ENCODE results near the gene MAPKAPK2. TPM values are rescaled to one million over a fixed set of nuclear protein-coding genes. Genes with fewer than 3 reads are reported as not detected.

The MAPKAPK2 gene
- total and polyA plus RNA-seq, 2 of the 13 experiments (the other 11 are each of a cell fraction or from before 2014, with no cell fraction given), result 16.6 to 34.0 TPM

DNA sequence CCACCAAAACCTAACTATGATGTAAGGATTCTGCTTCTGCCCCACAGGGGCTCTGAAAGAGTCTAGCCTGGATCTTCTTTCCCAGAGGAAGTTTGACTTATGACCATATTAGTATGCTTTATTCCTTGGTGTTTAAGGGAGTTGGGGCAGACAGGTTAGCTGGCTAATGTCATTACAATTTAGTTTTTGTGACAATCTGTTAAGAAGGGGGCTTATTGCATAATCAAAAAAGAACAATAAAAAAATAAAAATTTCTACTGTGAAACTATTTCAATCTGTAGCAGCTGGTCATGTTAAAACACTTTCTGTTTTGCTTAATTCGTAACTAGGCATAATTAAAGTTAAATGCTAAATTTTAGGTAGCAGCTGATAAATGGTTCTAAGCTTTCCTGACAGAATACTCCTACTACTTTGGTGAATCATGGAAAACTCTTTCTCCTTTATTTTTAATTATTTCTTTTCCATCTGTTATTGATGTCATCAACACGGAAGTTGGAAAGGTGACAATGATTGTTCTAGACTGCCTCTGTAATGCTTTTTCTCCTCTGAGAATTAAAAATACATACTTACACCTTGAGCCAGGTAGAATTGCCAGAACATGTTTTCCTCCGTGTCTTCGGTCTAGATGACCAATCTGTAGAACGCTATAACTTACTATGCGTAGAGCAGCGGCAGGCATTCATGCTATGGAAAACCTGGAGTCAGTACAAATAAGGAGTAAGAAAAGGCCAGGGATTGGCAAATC is 30.8 kb upstream of the MAPKAPK2 start:
- H3K4me2 ChIP-seq (ENCODE audit: low read depth, low read length), result no peak overlapping the region
- no peak overlapping the region for H3K4me3 ChIP-seq (replicated peaks in 1 of 3; ENCODE audit: insufficient read depth in 1 of 3, low read depth in 2 of 3, low read length in 3 of 3)
- no peak for DNase-seq (ENCODE audit: low spot score)
- in situ Hi-C loops (cut with HindIII; ENCODE audit: extremely low pct_ligation_motif_present, low pct_unique_long_range_greater_than_20kb) (no loop called here), intact Hi-C loops (cut with micrococcal nuclease; ENCODE audit: unreplicated experiment) (no loop called here)
- POLR2A ChIA-PET, result no interaction called here
- no peak overlapping the region for H2AFZ ChIP-seq (ENCODE audit: low read length)
- no peak overlapping the region for H3K27ac ChIP-seq (ENCODE audit: extremely low read length, insufficient read depth, low read length)
- no peak overlapping the region for H3K9ac ChIP-seq (ENCODE audit: insufficient read depth, low read depth, low read length)
- TF ChIP-seq, protein P1, sequence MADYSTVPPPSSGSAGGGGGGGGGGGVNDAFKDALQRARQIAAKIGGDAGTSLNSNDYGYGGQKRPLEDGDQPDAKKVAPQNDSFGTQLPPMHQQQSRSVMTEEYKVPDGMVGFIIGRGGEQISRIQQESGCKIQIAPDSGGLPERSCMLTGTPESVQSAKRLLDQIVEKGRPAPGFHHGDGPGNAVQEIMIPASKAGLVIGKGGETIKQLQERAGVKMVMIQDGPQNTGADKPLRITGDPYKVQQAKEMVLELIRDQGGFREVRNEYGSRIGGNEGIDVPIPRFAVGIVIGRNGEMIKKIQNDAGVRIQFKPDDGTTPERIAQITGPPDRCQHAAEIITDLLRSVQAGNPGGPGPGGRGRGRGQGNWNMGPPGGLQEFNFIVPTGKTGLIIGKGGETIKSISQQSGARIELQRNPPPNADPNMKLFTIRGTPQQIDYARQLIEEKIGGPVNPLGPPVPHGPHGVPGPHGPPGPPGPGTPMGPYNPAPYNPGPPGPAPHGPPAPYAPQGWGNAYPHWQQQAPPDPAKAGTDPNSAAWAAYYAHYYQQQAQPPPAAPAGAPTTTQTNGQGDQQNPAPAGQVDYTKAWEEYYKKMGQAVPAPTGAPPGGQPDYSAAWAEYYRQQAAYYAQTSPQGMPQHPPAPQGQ (CRISPR knock-in tag; IDR thresholded peaks at IDR 0.05; ENCODE audit: borderline replicate concordance), result no peak
- TF ChIP-seq, protein P2, sequence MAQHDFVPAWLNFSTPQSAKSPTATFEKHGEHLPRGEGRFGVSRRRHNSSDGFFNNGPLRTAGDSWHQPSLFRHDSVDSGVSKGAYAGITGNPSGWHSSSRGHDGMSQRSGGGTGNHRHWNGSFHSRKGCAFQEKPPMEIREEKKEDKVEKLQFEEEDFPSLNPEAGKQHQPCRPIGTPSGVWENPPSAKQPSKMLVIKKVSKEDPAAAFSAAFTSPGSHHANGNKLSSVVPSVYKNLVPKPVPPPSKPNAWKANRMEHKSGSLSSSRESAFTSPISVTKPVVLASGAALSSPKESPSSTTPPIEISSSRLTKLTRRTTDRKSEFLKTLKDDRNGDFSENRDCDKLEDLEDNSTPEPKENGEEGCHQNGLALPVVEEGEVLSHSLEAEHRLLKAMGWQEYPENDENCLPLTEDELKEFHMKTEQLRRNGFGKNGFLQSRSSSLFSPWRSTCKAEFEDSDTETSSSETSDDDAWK (CRISPR knock-in tag; IDR thresholded peaks at IDR 0.05), result no peak
- TF ChIP-seq PAX8 (CRISPR knock-in tag; IDR thresholded peaks at IDR 0.05; ENCODE audit: borderline replicate concordance) (no peak), ZNF75D (CRISPR knock-in tag; IDR thresholded peaks at IDR 0.05; ENCODE audit: borderline replicate concordance) (no peak), ZFP36L1 (CRISPR knock-in tag; IDR thresholded peaks at IDR 0.05) (no peak), ARNT (IDR thresholded peaks at IDR 0.05) (no peak), MAF1 (CRISPR knock-in tag; IDR thresholded peaks at IDR 0.05; ENCODE audit: borderline replicate concordance) (no peak)
- TF ChIP-seq, protein P3, sequence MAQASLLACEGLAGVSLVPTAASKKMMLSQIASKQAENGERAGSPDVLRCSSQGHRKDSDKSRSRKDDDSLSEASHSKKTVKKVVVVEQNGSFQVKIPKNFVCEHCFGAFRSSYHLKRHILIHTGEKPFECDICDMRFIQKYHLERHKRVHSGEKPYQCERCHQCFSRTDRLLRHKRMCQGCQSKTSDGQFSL (CRISPR knock-in tag; IDR thresholded peaks at IDR 0.05), result no peak
- peaks cover 14% of the 10 kb centered on the region for H3K4me1 ChIP-seq (ENCODE audit: insufficient read depth, low read length)
- 72% methylated on average over 7 of the region's 7 CpGs for WGBS (ENCODE audit: low lambda C conversion rate)
- no peak for ATAC-seq
- no peaks in the 10 kb centered on the region for H3K9me3 ChIP-seq (ENCODE audit: low read length)
- H3K79me2 ChIP-seq (ENCODE audit: insufficient read depth, low read length), result no peaks in the 10 kb centered on the region
- CTCF ChIA-PET (ENCODE audit: low intra/inter-chr PET ratio, low total read pairs), result no interaction called here
- FAIRE-seq, result no peak
- peaks cover 0 to 13% of the 10 kb centered on the region in 2 experiments; a peak in 2 of 5 replicates for H3K27me3 ChIP-seq (ENCODE audit: control insufficient read depth in 1 of 2, insufficient read depth in 2 of 2, low read length in 2 of 2)
- H3K36me3 ChIP-seq (replicated peaks in 1 of 2; ENCODE audit: control insufficient read depth in 1 of 2, insufficient read depth in 2 of 2, low read length in 2 of 2), result no peaks in the 10 kb centered on the region
- no TSS peak for BruUV-seq (replicated peaks)
- no peaks in the 10 kb centered on the region for H4K20me1 ChIP-seq (ENCODE audit: insufficient read depth, low read length)
